ENCODE data around the gene EMP1. TPM values are rescaled to one million over a fixed set of nuclear protein-coding genes. Genes with fewer than 3 reads are reported as not detected.

The EMP1 gene
- total and polyA plus RNA-seq, 10 donors = 4.9 to 170 (median 65.6) TPM

GRCh38 chr12:13238204-13238603, 41.7 kb downstream of the EMP1 start:
- no peak overlapping the region for H3K27ac ChIP-seq
- H3K4me1 ChIP-seq = no peaks in the 10 kb centered on the region
- H3K36me3 ChIP-seq = no peaks in the 10 kb centered on the region
- no peaks in the 10 kb centered on the region for H3K9me3 ChIP-seq
- intact Hi-C loops (cut with DNase I; ENCODE audit: low total_unique reads) = no loop called here
- no peak overlapping the region for H3K4me3 ChIP-seq
- TF ChIP-seq POLR2AphosphoS5 (IDR thresholded peaks at IDR 0.05) (no peak), CTCF (IDR thresholded peaks at IDR 0.05 in 8 of 11, conservative IDR thresholded peaks at IDR 0.05 in 3 of 11) (no peak), POLR2A (IDR thresholded peaks at IDR 0.05) (no peak)
- DNase-seq = no peak
- 82 to 91% (median 84%) methylated on average over 7 of the region's 7 CpGs for WGBS, 5 donors
- H3K27me3 ChIP-seq (replicated peaks in 1 of 7) = no peaks in the 10 kb centered on the region

DNA sequence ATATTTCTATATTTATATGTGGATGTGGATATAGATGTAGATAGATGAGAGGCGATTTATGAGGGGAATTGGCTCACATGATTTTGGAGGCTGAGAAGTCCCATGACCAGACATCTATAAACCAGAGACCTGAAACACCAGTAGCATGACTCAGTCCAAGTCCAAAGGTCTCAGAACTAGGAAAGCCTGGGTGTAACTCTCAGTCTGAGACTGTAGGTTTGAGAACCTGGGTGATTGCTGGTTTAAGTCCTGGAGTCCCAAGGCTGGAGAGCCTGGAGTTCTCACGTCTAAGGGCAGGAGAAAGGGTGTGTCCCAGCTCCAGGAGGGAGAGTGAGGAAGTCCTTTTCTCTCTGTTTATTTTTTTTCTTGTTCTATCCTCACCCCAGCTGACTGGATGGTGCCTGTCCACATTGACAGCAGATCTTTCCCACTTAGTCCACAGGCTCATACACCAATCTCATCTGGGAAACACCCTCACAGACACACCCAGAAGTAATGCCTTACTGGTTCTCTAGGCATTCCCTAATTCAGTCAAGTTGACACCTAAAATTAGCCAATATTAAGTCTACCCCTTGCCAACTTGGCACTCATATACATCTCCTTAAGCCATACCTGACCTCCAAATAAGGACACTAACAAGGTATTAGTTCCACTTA, 45.4 kb downstream of the EMP1 start:
- H3K4me3 ChIP-seq = no peak overlapping the region

DNA sequence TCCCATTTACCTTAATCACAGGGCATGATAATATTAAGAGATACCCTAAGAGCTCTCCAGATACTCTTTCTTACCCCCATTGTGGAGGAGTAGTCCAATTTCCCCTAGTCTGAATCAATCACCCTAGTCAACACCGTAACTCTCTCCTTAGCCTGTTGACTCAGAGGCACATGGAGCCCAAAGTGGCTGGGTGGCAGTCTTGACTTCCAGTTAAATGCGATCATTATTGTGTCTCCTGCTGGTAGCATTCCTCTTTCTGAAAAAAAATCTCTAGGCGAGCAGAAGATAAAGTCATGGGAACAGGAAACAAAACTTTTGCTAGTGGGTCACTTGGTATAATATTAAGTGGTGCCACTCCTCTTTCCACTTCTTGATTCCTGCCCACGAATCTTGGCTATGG, 46.4 kb downstream of the EMP1 start:
- H3K4me3 ChIP-seq = no peak overlapping the region
- no peak for DNase-seq
- no peaks in the 10 kb centered on the region for H3K36me3 ChIP-seq
- H3K27me3 ChIP-seq (replicated peaks in 1 of 7) = peaks cover 0 to 3% (median 0%) of the 10 kb centered on the region in 7 donors
- no peak overlapping the region for H3K27ac ChIP-seq
- TF ChIP-seq POLR2A (IDR thresholded peaks at IDR 0.05) (no peak), CTCF (IDR thresholded peaks at IDR 0.05 in 8 of 11, conservative IDR thresholded peaks at IDR 0.05 in 3 of 11) (no peak), POLR2AphosphoS5 (IDR thresholded peaks at IDR 0.05) (no peak)
- WGBS, 5 donors = 67 to 76% (median 74%) methylated on average over 4 of the region's 4 CpGs
- intact Hi-C loops (cut with DNase I; ENCODE audit: low total_unique reads) = no loop called here
- H3K4me1 ChIP-seq = no peaks in the 10 kb centered on the region
- H3K9me3 ChIP-seq = no peaks in the 10 kb centered on the region

More for the DNA sequence above, 45.4 kb downstream of the EMP1 start:
- no peaks in the 10 kb centered on the region for H3K9me3 ChIP-seq
- no peaks in the 10 kb centered on the region for H3K27me3 ChIP-seq (replicated peaks in 1 of 7)
- H3K27ac ChIP-seq = no peak overlapping the region
- no peak for DNase-seq
- TF ChIP-seq POLR2A (IDR thresholded peaks at IDR 0.05) (no peak), CTCF (IDR thresholded peaks at IDR 0.05 in 8 of 11, conservative IDR thresholded peaks at IDR 0.05 in 3 of 11) (no peak), POLR2AphosphoS5 (IDR thresholded peaks at IDR 0.05) (no peak)
- intact Hi-C loops (cut with DNase I; ENCODE audit: low total_unique reads) = no loop called here
- no peaks in the 10 kb centered on the region for H3K36me3 ChIP-seq
- WGBS, 5 donors = 71 to 84% (median 78%) methylated on average over 2 of the region's 2 CpGs
- no peaks in the 10 kb centered on the region for H3K4me1 ChIP-seq

GRCh38 chr12:13243516-13244070, 47.1 kb downstream of the EMP1 start:
- Histone ChIP-seq H3K4me1 (no peaks in the 10 kb centered on the region), H3K27me3 (replicated peaks in 1 of 7) (peaks cover 0 to 9% (median 0%) of the 10 kb centered on the region in 7 donors), H3K27ac (no peak overlapping the region), H3K9me3 (no peaks in the 10 kb centered on the region), H3K36me3 (no peaks in the 10 kb centered on the region), H3K4me3 (no peak overlapping the region)
- intact Hi-C loops (cut with DNase I; ENCODE audit: low total_unique reads) = no loop called here
- no peak for DNase-seq
- TF ChIP-seq POLR2AphosphoS5 (IDR thresholded peaks at IDR 0.05) (no peak), CTCF (IDR thresholded peaks at IDR 0.05 in 8 of 11, conservative IDR thresholded peaks at IDR 0.05 in 3 of 11) (no peak), POLR2A (IDR thresholded peaks at IDR 0.05) (no peak)
- 57 to 78% (median 69%) methylated on average over 1 of the region's 1 CpG for WGBS, 5 donors
